Cardiac septum (tissue), 1 donor: Measurements from ENCODE around the gene PIK3C2G. TPM values are rescaled to one million over a fixed set of nuclear protein-coding genes. Genes with fewer than 3 reads are reported as not detected.

Experiments
- DNase-seq: peaks from one replicate; pipeline ENCODE4 v3.0.0-alpha.2; 2020; ENCODE audit warnings: low spot score
- intact Hi-C: fragments of 100-400 bp; cut with DNase I; formaldehyde crosslinking; loops from one replicate; pipeline ENCODE4 v1.14.0; 2022
- total RNA-seq: library from RNA; stranded (reverse); fragmentation: NEBNext Ultra II Directional; extraction: Animal tissue kit (Norgen Biotek cat#: 25700); gene quantifications from one replicate; pipeline ENCODE4 v1.2.1, GENCODE V29; 2021
- donor health status: DM: no; HTN: no; CAD: no.

Gene PIK3C2G
- total RNA-seq, 1 donor from 2014 or later, result not detected

GRCh38 chr12:18580706-18581105, 319.4 kb downstream of the PIK3C2G start:
- intact Hi-C loops, result no loop called here
- DNase-seq, result no peak

DNA sequence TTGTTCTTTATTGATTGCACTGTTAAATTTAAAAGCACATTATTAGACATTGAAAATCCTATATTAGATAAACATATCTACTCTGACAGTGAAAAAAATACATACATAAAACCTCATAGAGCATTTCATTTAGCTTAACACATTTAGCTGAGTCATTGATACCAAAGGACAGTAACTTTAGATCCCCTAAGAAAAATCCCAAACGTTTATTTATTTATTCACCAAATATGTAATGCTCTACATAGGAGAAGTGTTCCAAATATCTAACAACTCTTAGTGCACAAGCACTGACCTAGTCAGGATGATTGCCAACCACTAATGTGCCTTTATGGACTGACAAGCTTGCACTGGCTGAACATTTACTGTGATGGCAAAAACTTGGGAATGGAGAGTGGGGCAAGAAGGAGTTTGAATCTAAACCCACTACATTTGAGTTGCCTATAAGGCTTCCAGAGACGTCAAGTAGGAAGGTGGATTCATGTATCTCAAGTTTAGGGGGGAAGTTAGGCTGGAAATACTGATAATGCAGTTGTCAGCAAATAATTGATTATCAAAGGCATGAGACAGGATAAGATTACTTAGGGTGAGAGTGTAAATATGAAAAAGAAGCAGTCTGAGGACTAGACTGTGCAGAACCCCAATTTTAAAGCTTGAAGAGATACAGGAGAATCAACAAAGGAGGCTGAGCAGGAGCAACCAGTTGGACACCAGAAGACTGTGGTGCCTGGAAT, 320.1 kb downstream of the PIK3C2G start:
- intact Hi-C loops, result no loop called here
- DNase-seq, result no peak

DNA sequence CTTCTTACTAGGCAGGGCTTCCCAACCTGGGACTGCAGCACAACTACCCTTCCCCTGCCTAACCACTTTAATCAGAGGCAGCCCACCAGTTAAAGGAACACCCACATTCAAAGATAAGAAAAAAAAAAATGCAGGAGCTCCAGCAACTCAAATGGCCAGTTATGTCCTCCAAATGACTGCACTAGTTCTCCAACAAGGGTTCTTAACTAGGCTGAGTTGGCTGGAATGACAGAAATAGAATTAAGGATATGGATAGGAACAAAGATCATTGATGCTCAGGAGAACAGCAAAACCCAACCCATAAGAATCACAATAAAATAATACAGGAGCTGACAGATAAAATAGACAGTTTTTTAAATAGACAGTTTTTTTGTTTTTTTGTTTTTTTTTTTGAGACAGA, 322.3 kb downstream of the PIK3C2G start:
- intact Hi-C loops, result no loop called here
- no peak for DNase-seq

DNA sequence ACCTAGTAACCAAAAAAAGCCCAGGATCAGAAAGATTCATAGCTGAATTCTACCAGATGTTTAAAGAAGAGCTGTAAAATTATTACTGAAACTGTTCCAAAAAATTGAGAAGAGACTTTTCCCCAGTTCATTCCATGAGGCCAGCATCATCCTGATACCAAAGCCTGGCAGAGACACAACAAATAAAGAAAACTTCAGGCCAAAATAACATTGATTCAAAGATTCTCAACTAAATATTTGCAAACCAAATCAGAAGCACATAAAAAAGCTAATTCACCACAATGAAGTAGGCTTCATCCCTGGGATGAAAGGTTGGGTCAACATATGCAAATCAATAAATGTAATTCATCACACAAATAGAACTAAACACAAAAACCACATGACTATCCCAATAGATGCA, 325.3 kb downstream of the PIK3C2G start:
- intact Hi-C loops, result no loop called here
- DNase-seq, result no peak

- intact Hi-C loops, result no loop called here
- no peak for DNase-seq
Observed at GRCh38 chr12:18589316-18589715, 328.0 kb downstream of the PIK3C2G start.

DNA sequence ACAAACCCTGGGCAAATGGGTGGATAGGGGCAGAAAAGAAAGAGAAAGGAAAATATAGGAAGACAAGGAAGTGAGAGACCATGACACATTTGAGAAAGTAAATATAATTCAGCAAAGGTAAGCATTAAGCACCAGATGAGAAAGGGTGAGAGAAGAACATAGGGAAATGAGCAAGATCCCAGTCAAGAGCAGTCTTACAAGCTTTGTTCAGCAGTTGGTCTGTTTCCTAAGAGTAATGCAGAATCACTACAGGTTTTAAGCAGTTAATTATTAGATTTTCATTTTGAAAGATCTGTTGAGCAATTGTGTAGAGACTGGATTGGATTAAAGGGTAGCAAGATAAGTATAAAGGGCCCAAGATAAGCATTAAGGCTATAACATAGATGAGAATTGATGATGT, 330.2 kb downstream of the PIK3C2G start:
- DNase-seq, result no peak
- intact Hi-C loops, result no loop called here

- no peak for DNase-seq
- intact Hi-C loops, result no loop called here
Observed at GRCh38 chr12:18595412-18595811, 334.1 kb downstream of the PIK3C2G start.

GRCh38 chr12:18601962-18602361, 340.6 kb downstream of the PIK3C2G start:
- peak; percentile 58 for DNase-seq
- intact Hi-C loops, result no loop called here

DNA sequence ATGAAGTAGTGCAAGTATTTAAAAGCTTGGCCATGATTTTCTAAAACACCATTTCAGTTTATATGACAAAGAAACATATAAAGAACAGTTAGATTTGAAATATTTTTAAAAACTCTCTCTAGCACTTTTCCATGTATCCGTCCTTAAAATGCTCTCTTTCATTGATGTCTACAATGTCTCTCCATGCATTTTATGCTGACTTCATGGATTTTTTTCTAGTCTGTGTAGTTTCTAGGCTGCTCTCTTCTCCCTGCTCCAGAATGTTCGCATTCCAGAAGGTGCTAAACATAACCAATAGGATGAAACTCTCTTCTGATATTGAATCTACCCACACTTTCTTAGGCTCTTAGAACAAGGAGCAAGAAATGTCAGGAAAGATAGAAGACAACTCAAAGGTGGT, 351.7 kb downstream of the PIK3C2G start:
- intact Hi-C loops, result no loop called here
- no peak for DNase-seq

GRCh38 chr12:18620986-18621385, 359.7 kb downstream of the PIK3C2G start:
- DNase-seq, result no peak

GRCh38 chr12:18629445-18629844, 368.1 kb downstream of the PIK3C2G start:
- intact Hi-C loops, result no loop called here
- DNase-seq, result no peak

More at GRCh38 chr12:18620986-18621385, 359.7 kb downstream of the PIK3C2G start:
- intact Hi-C loops, result no loop called here

GRCh38 chr12:18629916-18630315, 368.6 kb downstream of the PIK3C2G start:
- DNase-seq, result no peak
- intact Hi-C loops, result no loop called here

DNA sequence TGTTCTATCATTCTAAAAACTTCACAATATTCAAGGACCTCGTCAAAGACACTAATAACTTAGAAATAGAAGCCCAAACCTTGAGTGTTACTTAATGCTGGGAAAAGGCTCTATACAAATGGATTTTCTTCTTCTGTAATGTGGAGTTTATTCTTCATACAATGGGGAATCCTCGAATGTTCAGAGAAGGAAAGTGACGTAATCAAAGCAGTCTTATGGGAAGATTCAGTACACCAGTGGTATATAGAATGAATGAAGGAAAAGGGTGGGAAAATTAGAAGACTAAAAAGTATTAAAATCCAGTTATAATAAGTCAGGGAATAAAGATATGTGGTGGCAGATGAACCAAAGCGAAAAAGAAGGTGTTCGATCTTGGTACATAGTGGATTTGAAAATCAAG, 370.0 kb downstream of the PIK3C2G start:
- intact Hi-C loops, result no loop called here

GRCh38 chr12:18632848-18633247, 371.5 kb downstream of the PIK3C2G start:
- DNase-seq, result no peak
- intact Hi-C loops, result no loop called here

More for the DNA sequence above, 370.0 kb downstream of the PIK3C2G start:
- DNase-seq, result no peak

DNA sequence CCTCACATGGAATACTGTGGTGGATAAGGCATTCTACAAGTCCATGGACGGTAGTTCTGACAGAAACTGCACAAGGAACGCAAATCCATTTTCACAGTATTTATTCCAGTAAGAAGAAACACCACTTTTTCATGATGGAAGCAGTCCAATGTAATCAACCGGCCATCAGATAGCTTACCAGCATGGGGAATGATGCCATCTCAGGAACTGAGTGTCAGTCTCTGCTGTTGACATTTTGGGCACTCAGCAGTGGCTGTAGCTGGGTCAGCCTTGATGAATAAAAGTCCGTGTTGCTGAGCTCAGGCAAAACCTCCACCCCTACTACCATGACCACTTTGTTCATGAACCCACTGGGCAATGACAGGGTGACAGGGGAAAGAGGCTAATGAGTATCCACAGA, 373.1 kb downstream of the PIK3C2G start:
- intact Hi-C loops, result no loop called here
- DNase-seq, result no peak

DNA sequence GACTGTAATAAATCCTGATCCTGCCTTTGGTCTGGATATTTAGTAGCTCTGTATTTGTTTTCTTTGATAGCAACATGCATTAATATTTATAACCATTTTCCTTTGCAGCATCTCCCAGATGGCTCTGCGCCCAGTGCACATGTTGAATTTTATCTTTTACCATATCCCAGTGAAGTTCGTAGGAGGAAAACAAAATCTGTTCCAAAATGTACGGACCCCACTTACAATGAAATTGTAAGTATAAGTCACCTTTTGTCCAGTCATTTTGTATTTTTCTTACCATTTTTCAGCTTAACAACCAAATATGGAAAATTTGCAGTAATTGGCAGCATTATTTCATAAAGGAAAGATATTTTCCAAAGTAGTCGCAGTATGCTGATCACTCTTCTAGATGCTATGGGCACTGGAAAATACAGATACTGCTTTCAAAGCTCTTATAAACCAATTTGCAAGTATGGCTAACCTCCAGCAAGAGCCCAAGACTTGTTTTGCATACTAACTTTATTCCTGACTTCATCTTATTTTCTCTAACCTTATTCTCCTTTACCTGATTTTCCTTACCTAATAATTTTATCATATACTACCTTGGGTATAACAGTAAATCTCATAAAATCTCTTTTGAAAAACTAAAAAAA, 379.1 kb downstream of the PIK3C2G start:
- no peak for DNase-seq
- intact Hi-C loops, result no loop called here

- no peak for DNase-seq
- intact Hi-C loops, result no loop called here
Observed at GRCh38 chr12:18643681-18644080, 382.4 kb downstream of the PIK3C2G start.

GRCh38 chr12:18644564-18644963, 383.2 kb downstream of the PIK3C2G start:
- intact Hi-C loops, result no loop called here
- no peak for DNase-seq

- intact Hi-C loops, result no loop called here
Observed at GRCh38 chr12:18646286-18646890, 385.1 kb downstream of the PIK3C2G start.

GRCh38 chr12:18651525-18651924, 390.2 kb downstream of the PIK3C2G start:
- intact Hi-C loops, result no loop called here
- DNase-seq, result no peak

More at GRCh38 chr12:18646286-18646890, 385.1 kb downstream of the PIK3C2G start:
- no peak for DNase-seq

- no peak for DNase-seq
- intact Hi-C loops, result no loop called here
Observed at GRCh38 chr12:18652596-18652995, 391.3 kb downstream of the PIK3C2G start.
